Activated T-helper 1 cell treated with Interleukin-2 at 50 U/mL for 16 hours (primary cell): ENCODE results near the gene CREG1.

Experiments
- DNase-seq: peaks from one replicate; pipeline ENCODE4 v3.0.0-alpha.2; 2020; ENCODE audit warnings: low read depth

Gene CREG1

GRCh38 chr1:167532964-167533824 lies 20.4 kb downstream of the CREG1 start:
- DNase-seq = no peak

DNA sequence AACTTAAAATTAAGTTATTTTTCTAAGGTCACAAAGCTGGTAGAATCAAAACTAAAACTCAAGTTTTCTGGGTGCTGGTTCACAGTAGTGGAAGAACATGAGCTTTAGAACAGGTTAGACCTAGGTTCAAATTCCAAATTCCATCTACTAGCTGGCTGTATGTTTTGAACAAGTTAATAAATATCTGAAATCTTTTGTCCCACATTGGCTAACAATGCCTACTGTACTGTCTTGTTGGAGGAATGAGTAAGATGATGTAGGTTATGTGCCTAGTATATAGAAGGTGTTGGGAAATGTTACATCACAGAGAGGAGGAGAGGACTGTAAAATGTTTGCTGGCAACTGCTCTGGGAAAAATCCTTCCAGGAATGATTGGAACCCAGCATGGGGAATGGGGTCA lies 21.2 kb downstream of the CREG1 start:
- no peak for DNase-seq

DNA sequence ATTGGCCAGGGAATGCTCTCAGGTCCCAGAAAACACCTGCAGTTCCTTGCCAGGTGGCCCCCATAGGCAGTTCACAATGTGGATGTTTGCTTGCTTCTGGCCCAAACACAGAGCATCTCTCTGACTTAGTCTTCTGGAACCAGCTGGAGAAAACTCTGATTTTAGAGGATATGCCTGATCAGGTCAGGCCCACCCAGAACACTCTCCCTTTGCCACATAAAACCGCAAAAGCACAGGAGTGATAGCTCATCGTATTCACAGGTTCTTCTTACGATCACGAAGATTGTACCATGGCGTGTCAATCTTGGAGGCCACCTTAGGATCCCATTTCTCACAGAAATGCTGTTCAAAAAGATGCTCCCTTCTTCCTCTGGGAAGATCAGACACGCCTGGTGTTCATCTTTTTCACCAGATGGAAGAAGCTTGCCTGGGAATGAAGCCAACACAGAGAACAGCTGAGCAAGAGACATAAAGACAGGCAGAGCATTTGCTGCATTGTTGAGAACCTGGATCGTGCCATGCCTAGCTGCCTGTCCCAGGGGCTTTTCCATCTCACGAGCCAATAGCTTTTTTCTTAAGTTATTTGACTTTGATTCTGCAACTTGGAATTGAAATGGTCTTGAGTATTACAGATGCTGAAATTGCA lies 23.6 kb downstream of the CREG1 start:
- DNase-seq = no peak

- DNase-seq = no peak
These were observed 25.4 kb downstream of the CREG1 start for GRCh38 chr1:167528057-167528728.

GRCh38 chr1:167526667-167527383 lies 26.7 kb downstream of the CREG1 start:
- no peak for DNase-seq

GRCh38 chr1:167524651-167525050 lies 28.9 kb downstream of the CREG1 start:
- DNase-seq = no peak

DNA sequence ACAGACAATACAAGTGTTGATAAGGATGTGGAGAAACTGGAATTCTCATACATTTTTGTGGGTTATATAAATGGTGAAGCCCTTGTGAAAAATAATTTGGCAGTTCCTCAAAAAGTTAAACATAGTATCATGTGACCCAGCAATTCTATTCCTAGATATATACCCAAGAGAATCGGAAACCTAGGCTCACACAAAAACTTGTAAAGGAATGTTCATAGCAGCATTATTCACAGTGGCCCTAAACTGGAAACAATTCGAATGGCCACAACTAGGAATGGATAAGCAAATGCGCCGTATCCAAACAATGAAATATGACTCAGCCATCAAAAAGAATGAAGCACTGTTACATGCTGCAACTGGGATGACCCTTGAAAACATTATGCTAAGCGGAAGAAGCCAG lies 31.3 kb downstream of the CREG1 start:
- no peak for DNase-seq

- no peak for DNase-seq
These were observed 32.8 kb downstream of the CREG1 start for GRCh38 chr1:167520711-167521206.

- peak; percentile 62 for DNase-seq
These were observed 35.2 kb downstream of the CREG1 start, which contains the start of gene CD247 for GRCh38 chr1:167518331-167518700. Gene CD247, minus strand, starts transcription at chr1:167518529. Its CDS starts 64 bp downstream, at chr1:167518465.

GRCh38 chr1:167517535-167518330 lies 35.8 kb downstream of the CREG1 start:
- peak; percentile 82 for DNase-seq

DNA sequence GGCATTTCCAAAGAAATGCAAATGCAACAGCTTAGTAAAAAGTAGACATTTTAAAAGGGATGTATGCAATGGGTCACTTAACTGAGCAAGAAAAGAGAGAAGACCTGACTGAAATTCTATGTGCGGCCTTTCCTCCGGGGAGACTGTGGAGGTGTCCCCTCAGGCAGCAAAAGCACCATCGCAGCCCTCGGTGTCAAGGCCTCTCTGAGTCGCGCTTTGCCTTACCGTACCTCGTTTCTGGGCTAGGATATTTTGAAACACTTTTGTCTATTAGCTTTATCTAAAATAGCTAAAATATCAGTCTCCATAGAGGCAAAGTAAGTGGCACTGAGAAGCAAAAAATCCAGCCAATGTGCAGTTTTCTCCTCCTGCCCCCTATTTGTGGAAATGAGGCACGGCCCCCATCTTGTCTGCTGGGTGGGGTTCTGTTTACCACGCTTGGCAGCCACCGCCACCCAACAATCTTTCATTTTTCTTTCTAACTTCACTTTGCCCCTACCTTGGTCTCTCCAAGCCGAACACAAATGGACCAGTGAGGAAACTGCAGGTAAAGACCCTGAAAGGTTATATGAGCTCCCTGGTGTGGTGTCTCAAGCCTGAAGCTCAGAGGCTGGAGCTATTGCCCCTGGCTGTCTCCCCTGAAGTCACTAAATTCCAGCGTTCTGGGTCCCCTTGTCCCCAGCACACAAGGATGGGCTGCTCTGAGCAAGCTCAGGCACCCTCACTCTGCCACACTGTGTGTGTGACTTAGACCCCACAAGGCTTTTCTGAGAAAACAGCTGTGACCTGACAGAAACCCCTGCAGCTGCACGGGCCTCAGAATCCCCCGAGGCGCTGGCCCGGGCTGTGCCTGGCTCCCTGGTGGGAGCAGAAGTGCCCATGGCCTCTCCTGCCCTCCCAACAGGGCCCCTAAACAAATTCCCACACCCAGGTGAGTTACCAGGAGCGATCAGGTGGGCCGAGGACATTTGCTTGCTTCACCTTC lies 36.9 kb downstream of the CREG1 start:
- no peak for DNase-seq

- DNase-seq = no peak
These were observed 37.7 kb downstream of the CREG1 start for GRCh38 chr1:167515893-167516321.

DNA sequence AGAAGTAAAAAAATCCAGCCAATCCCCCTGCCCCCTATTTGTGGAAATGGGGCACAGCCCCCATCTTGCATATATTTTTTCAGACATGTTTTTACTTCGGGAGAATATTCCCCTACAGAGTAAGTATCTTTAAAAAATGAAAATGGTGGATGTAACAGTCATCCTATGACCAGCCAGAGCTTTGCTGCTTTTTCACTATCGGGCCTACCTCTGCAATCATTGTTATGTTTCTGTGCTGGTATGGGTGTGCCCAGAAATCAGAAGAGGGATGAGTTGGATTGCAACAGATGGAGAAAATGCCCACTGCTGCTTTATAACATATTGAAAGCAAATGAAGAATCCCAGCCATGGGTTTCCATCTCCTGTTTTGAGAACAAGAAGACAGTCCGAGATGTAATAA lies 38.1 kb downstream of the CREG1 start:
- no peak for DNase-seq

- DNase-seq = no peak
These were observed 39.3 kb downstream of the CREG1 start for GRCh38 chr1:167514288-167514687.

- no peak for DNase-seq
These were observed 41.4 kb downstream of the CREG1 start for GRCh38 chr1:167512046-167512654.

GRCh38 chr1:167511374-167511986 lies 42.1 kb downstream of the CREG1 start:
- DNase-seq = no peak

DNA sequence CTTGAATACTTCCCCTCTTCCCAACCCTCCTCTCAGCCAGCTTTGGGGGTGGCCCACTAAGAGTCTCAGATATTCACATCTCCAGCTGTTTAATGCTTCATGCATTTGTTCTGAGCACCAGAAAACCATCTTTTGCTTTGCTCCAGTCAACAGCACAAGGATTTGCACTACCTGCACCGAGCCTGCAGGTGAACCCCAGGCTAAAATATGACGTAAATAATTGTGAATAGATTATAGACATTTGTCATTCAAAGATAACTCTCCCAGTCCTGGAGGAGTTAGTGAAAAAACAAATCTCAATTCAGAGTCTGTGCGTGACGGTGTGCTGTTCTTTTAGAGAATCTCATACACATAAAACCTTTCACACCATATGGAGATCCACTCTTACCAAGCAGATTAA lies 42.7 kb downstream of the CREG1 start:
- no peak for DNase-seq

- no peak for DNase-seq
These were observed 43.3 kb downstream of the CREG1 start for GRCh38 chr1:167510244-167510643.

GRCh38 chr1:167509587-167509986 lies 44.0 kb downstream of the CREG1 start:
- no peak for DNase-seq
